Cardiac muscle cell (in vitro differentiated cells and primary cell): ENCODE data around the gene ARHGEF28. TPM values are rescaled to one million over a fixed set of nuclear protein-coding genes. Genes with fewer than 3 reads are reported as not detected.

ENCODE experiments used
- DNase-seq, 2 donors: peaks; one replicate each; pipeline versions ENCODE4 v3.0.0 to v3.0.0-alpha.2; 2010 to 2017; ENCODE audit warnings: low read depth in 1 of 2, low spot score in 1 of 2
- H3K27ac ChIP-seq: fragments of 200-600 bp; sonication (generic); 2 replicates; pipeline ENCODE4 v1.5.1; 2016
- H3K27me3 ChIP-seq: fragments of 200-600 bp; sonication (generic); 2 replicates; pipeline ENCODE4 v1.6.0; 2016; ENCODE audit warnings: control low read depth
- H3K36me3 ChIP-seq: fragments of 200-600 bp; sonication (generic); 2 replicates; pipeline ENCODE4 v1.5.1; 2016; ENCODE audit warnings: control low read depth
- H3K4me1 ChIP-seq: fragments of 200-600 bp; sonication (generic); 2 replicates; pipeline ENCODE4 v1.8.1; 2017; ENCODE audit warnings: low read depth, mild to moderate bottlenecking, mixed run types
- H3K4me3 ChIP-seq: fragments of 200-600 bp; sonication (generic); 2 replicates; pipeline ENCODE4 v1.5.1; 2016; ENCODE audit warnings: mild to moderate bottlenecking
- H3K9me3 ChIP-seq: fragments of 200-600 bp; sonication (generic); 2 replicates; pipeline ENCODE4 v1.5.1; 2017; ENCODE audit warnings: low read depth, mild to moderate bottlenecking, control low read depth
- polyA plus RNA-seq: library from polyadenylated mRNA; unstranded; fragments of >200 nt; fragmentation: Nextera tagmentation; extraction: Ambion mirVana; gene quantifications from 2 replicates; pipeline ENCODE4 v1.2.1, GENCODE V29; 2016
- total RNA-seq: library from RNA; depleted of rRNA; stranded (reverse); fragments of >200 nt; gene quantifications from 2 replicates; pipeline ENCODE4 v1.2.3, GENCODE V29; 2016
- TF ChIP-seq, protein P1 (sequence below): IDR thresholded peaks from 2 replicates; pipeline ENCODE4 v1.5.1; 2012; ENCODE audit warnings: low read depth, mild to moderate bottlenecking, low read length

The ARHGEF28 gene
- total and polyA plus RNA-seq, 2 experiments from 2014 or later = 0.30 TPM; not detected in 1

DNA sequence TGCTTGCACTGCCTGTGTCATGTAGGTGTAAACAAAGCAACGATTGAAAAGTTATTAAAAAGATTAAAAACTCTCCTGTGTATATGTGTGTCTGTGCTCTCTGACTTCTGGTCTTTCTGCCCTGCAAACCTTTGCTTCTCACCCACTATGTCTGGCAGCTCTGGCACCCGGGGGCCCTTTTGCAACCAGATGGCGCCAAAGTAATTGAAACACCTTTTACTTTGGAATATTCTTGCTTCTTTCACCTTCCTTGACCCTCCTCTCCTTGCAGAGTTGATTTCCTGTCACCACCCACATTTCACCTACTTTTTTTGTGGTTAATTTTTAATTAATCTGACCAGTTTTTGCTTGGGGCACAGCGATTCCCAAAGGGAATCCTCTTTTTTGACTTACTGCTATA, 275.5 kb downstream of the ARHGEF28 start:
- TF ChIP-seq, protein P1, sequence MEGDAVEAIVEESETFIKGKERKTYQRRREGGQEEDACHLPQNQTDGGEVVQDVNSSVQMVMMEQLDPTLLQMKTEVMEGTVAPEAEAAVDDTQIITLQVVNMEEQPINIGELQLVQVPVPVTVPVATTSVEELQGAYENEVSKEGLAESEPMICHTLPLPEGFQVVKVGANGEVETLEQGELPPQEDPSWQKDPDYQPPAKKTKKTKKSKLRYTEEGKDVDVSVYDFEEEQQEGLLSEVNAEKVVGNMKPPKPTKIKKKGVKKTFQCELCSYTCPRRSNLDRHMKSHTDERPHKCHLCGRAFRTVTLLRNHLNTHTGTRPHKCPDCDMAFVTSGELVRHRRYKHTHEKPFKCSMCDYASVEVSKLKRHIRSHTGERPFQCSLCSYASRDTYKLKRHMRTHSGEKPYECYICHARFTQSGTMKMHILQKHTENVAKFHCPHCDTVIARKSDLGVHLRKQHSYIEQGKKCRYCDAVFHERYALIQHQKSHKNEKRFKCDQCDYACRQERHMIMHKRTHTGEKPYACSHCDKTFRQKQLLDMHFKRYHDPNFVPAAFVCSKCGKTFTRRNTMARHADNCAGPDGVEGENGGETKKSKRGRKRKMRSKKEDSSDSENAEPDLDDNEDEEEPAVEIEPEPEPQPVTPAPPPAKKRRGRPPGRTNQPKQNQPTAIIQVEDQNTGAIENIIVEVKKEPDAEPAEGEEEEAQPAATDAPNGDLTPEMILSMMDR = no peak
- Histone ChIP-seq H3K27ac (no peak overlapping the region), H3K36me3 (no peaks in the 10 kb centered on the region), H3K4me1 (no peaks in the 10 kb centered on the region), H3K9me3 (no peaks in the 10 kb centered on the region), H3K27me3 (no peaks in the 10 kb centered on the region), H3K4me3 (no peak overlapping the region)
- DNase-seq = peak in 1 of 2 donors; percentile 30

DNA sequence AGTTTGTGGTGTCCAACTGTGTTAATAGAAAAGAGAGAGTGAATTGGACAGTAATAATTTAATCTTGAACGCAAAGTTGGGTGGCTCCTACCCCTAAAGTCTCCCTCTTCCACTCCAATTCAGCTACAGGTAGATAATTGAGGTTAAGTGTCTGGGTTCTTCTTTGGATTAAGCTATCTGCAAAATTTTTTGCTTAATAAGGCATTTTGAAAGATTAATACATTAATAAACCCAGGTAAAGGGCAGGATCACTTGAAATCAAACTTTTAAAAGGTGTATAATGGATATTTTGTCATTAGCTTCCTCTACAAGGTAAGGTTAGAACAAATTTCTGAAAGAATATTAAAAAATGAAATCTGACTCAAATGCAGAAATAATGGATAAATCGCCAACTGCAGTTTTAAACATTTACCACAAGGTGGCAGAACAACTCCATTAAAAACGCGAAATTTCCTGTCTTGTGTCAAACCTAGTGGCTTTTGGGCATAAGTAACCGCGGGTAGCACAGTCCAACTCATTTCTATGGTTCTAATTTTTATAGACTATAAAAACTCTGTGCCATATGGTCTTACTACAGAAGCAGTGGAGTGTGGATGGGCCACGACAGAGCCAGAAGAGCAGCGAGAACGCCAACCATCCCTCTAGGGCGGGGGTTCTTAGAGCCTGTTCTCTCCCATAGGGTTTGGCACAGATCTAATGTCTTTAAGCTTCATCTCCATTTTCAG, 276.5 kb downstream of the ARHGEF28 start:
- no peaks in the 10 kb centered on the region for H3K27me3 ChIP-seq
- H3K4me3 ChIP-seq = no peak overlapping the region
- no peaks in the 10 kb centered on the region for H3K4me1 ChIP-seq
- no peaks in the 10 kb centered on the region for H3K9me3 ChIP-seq
- H3K27ac ChIP-seq = no peak overlapping the region
- peak; percentile 64 to 80 for DNase-seq
- TF ChIP-seq, protein P1 = peak; percentile 57
- H3K36me3 ChIP-seq = no peaks in the 10 kb centered on the region

DNA sequence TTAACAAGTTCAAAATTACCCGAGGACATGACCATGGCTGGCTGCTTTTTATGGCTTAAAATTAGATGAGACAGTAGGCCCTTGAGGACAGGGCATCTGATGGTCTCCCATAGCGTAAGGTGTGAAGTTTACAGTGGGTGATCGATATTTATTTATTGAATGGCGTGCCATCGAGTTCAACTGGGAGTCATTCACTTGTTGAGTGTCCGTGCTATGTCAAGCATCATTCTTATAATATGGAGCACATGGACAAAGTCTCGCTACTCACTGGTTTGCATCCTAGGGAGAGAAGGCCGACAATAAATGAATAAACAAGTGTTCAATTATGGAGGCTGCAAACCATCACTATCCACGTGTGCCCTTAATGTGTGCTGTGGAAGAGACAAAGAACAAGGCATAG, 277.2 kb downstream of the ARHGEF28 start:
- Histone ChIP-seq H3K9me3 (no peaks in the 10 kb centered on the region), H3K36me3 (no peaks in the 10 kb centered on the region), H3K4me1 (no peaks in the 10 kb centered on the region), H3K27ac (no peak overlapping the region), H3K4me3 (no peak overlapping the region), H3K27me3 (no peaks in the 10 kb centered on the region)
- TF ChIP-seq, protein P1 = no peak
- DNase-seq = no peak

DNA sequence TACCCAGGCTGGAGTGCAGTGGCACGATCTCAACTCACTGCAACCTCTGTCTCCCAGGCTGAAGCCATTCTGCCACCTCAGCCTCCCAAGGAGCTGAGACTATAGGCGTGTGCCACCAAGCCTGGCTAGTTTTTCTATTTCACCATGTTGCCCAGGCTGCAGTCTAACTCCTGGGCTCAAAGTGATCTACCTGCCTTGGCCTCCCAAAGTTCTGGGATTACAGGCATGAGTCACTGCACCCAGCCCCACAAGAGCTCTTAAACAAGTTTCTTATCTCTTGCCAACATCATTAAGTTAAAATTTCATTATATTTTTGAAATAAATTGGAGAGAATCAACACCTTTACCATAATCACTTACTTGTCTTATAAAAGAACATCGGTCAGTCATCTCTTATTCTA, 280.3 kb downstream of the ARHGEF28 start:
- H3K27me3 ChIP-seq = no peaks in the 10 kb centered on the region
- no peaks in the 10 kb centered on the region for H3K4me1 ChIP-seq
- no peaks in the 10 kb centered on the region for H3K9me3 ChIP-seq
- TF ChIP-seq, protein P1 = no peak
- no peak overlapping the region for H3K27ac ChIP-seq
- H3K36me3 ChIP-seq = no peaks in the 10 kb centered on the region
- DNase-seq = no peak
- H3K4me3 ChIP-seq = no peak overlapping the region

DNA sequence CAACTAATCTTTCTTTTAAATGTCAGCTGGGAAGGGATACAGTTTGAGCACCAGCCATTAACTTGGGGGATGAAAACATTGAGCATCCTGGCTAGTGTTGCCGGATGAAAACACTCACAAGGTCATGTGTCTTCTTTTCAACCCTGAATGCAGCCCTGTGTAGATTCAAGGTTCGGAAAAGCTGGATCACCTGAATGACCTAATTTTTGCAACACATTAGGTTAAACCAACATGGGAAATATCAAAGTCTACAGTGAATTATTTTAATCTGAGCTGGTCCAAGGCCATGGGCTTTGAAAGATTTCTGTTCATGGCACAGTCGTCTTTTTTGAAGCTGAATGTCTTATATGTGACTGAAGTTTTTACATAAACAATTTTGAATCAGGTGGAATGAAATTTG, 281.2 kb downstream of the ARHGEF28 start:
- TF ChIP-seq, protein P1 = no peak
- Histone ChIP-seq H3K9me3 (no peaks in the 10 kb centered on the region), H3K4me3 (no peak overlapping the region), H3K27ac (no peak overlapping the region), H3K4me1 (no peaks in the 10 kb centered on the region), H3K27me3 (no peaks in the 10 kb centered on the region), H3K36me3 (no peaks in the 10 kb centered on the region)
- no peak for DNase-seq
